Mesendoderm (in vitro differentiated cells): ENCODE results near the gene PPP1R10.

Source experiments
- DNase-seq: peaks from one replicate; pipeline ENCODE4 v3.0.0; 2013
- H2AK5ac ChIP-seq: 2 replicates; pipeline ENCODE4 v1.6.1; 2013; ENCODE audit warnings: low read length, inconsistent platforms
- H2BK120ac ChIP-seq: 2 replicates; pipeline ENCODE4 v1.6.1; 2013; ENCODE audit warnings: low read depth, mild to moderate bottlenecking, low read length, moderate library complexity, mixed read lengths
- H2BK15ac ChIP-seq: replicated peaks from 2 replicates; pipeline ENCODE4 v1.6.1; 2013; ENCODE audit warnings: low read depth, mild to moderate bottlenecking, moderate library complexity
- H2BK5ac ChIP-seq: 2 replicates; pipeline ENCODE4 v1.6.1; 2013; ENCODE audit warnings: low read length, inconsistent platforms
- H3K18ac ChIP-seq: 2 replicates; pipeline ENCODE4 v1.6.1; 2013; ENCODE audit warnings: mild to moderate bottlenecking, low read length, mixed read lengths
- H3K23ac ChIP-seq: one replicate; pipeline ENCODE4 v1.6.1; 2013; ENCODE audit warnings: low read length
- H3K27ac ChIP-seq: 2 replicates; pipeline ENCODE4 v1.5.1; 2013; ENCODE audit warnings: low read depth, mild to moderate bottlenecking, inconsistent platforms, low read length, moderate library complexity
- H3K27me3 ChIP-seq: 2 replicates; pipeline ENCODE4 v1.6.1; 2013; ENCODE audit warnings: low read length, control low read depth, mild to moderate bottlenecking, inconsistent platforms; ENCODE audit not compliant: insufficient read depth, poor library complexity
- H3K36me3 ChIP-seq: 2 replicates; pipeline ENCODE4 v1.6.1; 2013; ENCODE audit warnings: low read length, inconsistent platforms; ENCODE audit not compliant: control insufficient read depth, insufficient read depth
- H3K4ac ChIP-seq: one replicate; pipeline ENCODE4 v1.6.1; 2013; ENCODE audit warnings: low read depth, mild to moderate bottlenecking, low read length, moderate library complexity
- H3K4me1 ChIP-seq: 2 replicates; pipeline ENCODE4 v1.6.1; 2013; ENCODE audit warnings: low read depth, low read length, inconsistent platforms; ENCODE audit not compliant: control insufficient read depth
- H3K4me2 ChIP-seq: 2 replicates; pipeline ENCODE4 v1.6.1; 2013; ENCODE audit warnings: low read length
- H3K4me3 ChIP-seq: 2 replicates; pipeline ENCODE4 v1.5.1; 2013; ENCODE audit warnings: mild to moderate bottlenecking, low read length
- H3K56ac ChIP-seq: one replicate; pipeline ENCODE4 v1.6.1; 2013; ENCODE audit warnings: low read length
- H3K79me1 ChIP-seq: 2 replicates; pipeline ENCODE4 v1.6.1; 2013; ENCODE audit warnings: low read length, inconsistent platforms
- H3K79me2 ChIP-seq: 2 replicates; pipeline ENCODE4 v1.6.1; 2013; ENCODE audit warnings: mild to moderate bottlenecking, low read length; ENCODE audit not compliant: control insufficient read depth, insufficient read depth
- H3K9ac ChIP-seq: 2 replicates; pipeline ENCODE4 v1.6.1; 2013; ENCODE audit warnings: low read length, inconsistent platforms
- H4K5ac ChIP-seq: one replicate; pipeline ENCODE4 v1.6.1; 2013; ENCODE audit warnings: low read length
- H4K8ac ChIP-seq: one replicate; pipeline ENCODE4 v1.6.1; 2013; ENCODE audit warnings: low read depth, mild to moderate bottlenecking, control low read depth, low read length, moderate library complexity
- WGBS: extraction: QIAGEN DNeasy Blood & Tissue Kit; methylation state at CpG from one replicate; pipeline ENCODE4 v1.1.7; 2013; ENCODE audit warnings: low lambda C conversion rate, missing lambda C conversion rate; ENCODE audit not compliant: insufficient coverage; ENCODE audit errors: extremely low coverage; 5-methylcytosine and 5-hydroxymethylcytosine counted together

The PPP1R10 gene

DNA sequence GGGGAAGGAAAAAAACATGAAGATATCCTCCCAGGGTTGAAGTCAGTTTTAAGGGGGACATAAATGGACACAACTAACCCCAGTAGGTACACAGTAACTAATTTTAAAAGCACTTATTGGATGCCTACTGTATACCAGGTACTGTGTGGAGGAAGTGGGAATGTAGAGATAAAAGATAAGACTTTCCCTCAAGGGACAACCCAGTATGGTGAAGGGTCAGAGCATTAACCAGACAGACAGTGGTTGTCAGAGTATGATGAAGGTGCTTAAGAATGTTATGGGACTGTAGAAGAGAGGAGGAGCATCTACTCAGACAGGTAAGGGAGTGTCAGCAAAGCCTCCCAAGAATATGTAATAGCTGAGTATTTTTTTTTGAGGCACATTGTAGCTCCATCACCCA, 44.9 kb downstream of the PPP1R10 start:
- no peak overlapping the region for H2BK120ac ChIP-seq
- H3K9ac ChIP-seq: peak overlapping the region; percentile 91
- no peak overlapping the region for H3K27ac ChIP-seq
- H4K8ac ChIP-seq: no peak overlapping the region
- H3K4me1 ChIP-seq: peaks cover 6% of the 10 kb centered on the region
- H2BK5ac ChIP-seq: no peak overlapping the region
- no peak overlapping the region for H2BK15ac ChIP-seq
- H3K56ac ChIP-seq: peak overlapping the region; percentile 99
- peaks cover 2% of the 10 kb centered on the region for H3K36me3 ChIP-seq
- H3K4me3 ChIP-seq: peak overlapping the region; percentile 82
- H2AK5ac ChIP-seq: no peak overlapping the region
- no peak overlapping the region for H4K5ac ChIP-seq
- H3K79me1 ChIP-seq: peaks cover 25% of the 10 kb centered on the region
- H3K4me2 ChIP-seq: peak overlapping the region; percentile 37
- H3K18ac ChIP-seq: no peak overlapping the region
- no peak overlapping the region for H3K4ac ChIP-seq
- no peaks in the 10 kb centered on the region for H3K27me3 ChIP-seq
- H3K23ac ChIP-seq: no peak overlapping the region
- DNase-seq: peak; percentile 21
- peaks cover 40% of the 10 kb centered on the region for H3K79me2 ChIP-seq

DNA sequence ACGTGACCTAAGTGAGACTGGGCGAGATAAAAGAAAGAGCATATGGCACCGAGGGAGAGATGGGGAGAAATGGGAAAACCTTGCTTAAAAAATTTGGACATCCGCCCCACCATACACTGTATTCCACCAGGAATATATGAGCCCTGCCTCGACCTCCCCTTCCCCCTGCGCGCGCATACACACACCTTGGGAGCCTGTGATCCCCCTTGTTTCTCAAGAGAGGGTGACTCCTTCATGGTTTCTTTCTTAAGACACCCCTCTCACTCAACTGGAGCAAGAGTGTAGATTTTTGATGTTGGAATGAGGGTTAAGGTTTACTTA, 45.3 kb downstream of the PPP1R10 start:
- Histone ChIP-seq H3K9ac (peak overlapping the region; percentile 91), H2BK120ac (no peak overlapping the region), H3K79me1 (peaks cover 23% of the 10 kb centered on the region), H2BK15ac (no peak overlapping the region), H3K4ac (no peak overlapping the region), H3K27ac (no peak overlapping the region), H4K8ac (no peak overlapping the region), H3K79me2 (peaks cover 38% of the 10 kb centered on the region), H3K36me3 (peaks cover under 1% of the 10 kb centered on the region), H3K27me3 (no peaks in the 10 kb centered on the region), H3K18ac (no peak overlapping the region), H2AK5ac (no peak overlapping the region), H3K4me3 (peak overlapping the region; percentile 82), H4K5ac (no peak overlapping the region), H3K4me1 (peaks cover 6% of the 10 kb centered on the region), H2BK5ac (no peak overlapping the region), H3K4me2 (peak overlapping the region; percentile 37), H3K23ac (no peak overlapping the region), H3K56ac (peak overlapping the region; percentile 99)
- no CpG with 5 or more reads among the region's 8 CpGs for WGBS
- DNase-seq: no peak

DNA sequence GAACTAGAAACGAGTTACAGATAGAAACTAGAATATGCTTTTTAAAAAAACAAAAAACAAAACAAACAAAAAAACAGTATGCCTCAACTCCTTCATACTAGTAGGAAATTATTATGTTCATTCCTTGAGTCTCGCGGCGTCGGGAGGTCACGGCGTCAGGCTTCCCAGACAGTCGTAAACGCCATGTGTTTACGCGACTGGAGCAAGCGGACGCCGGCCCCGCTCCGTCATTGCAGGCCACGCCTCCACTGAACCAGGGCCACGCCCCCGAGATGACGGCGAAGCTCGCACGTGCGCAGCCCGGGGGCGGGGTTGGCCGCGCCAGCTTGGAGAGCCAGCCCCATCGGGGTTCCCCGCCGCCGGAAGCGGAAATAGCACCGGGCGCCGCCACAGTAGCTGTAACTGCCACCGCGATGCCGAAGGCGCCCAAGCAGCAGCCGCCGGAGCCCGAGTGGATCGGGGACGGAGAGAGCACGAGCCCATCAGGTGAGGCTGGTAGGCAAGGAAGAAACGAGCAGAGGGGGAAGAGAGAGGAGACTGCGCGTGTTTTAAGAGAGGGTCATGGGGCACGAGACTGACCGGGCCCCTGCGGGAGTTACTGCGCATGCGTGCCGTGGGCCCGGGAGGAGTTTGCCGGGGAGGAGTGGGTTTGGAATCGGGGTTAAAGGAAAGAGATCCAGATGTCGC, 45.8 kb downstream of the PPP1R10 start, which contains the start of gene ABCF1:
Gene ABCF1 (plus strand): TSS at position 368 of the 687 bp plus-strand sequence. CDS start 46 bp downstream, at position 414.
- Histone ChIP-seq H3K23ac (no peak within 1 kb of the TSS), H3K9ac (peak within 1 kb of the TSS; percentile 91), H3K4me1 (peaks cover 6% of the 10 kb centered on the region), H3K4me2 (peak within 1 kb of the TSS; percentile 97), H3K4ac (no peak within 1 kb of the TSS), H3K79me1 (peaks cover 19% of the 10 kb centered on the region), H2AK5ac (no peak within 1 kb of the TSS), H2BK5ac (peak within 1 kb of the TSS; percentile 82), H4K5ac (no peak within 1 kb of the TSS), H4K8ac (no peak within 1 kb of the TSS), H2BK120ac (no peak within 1 kb of the TSS), H3K27ac (peak within 1 kb of the TSS; percentile 32), H3K4me3 (peak within 1 kb of the TSS; percentile 82), H3K79me2 (peaks cover 37% of the 10 kb centered on the region), H3K27me3 (no peaks in the 10 kb centered on the region), H3K36me3 (no peaks in the 10 kb centered on the region), H2BK15ac (no peak within 1 kb of the TSS), H3K18ac (no peak within 1 kb of the TSS), H3K56ac (peak within 1 kb of the TSS; percentile 99)
- WGBS: no CpG with 5 or more reads among the region's 59 CpGs
- DNase-seq: peak; percentile 98

DNA sequence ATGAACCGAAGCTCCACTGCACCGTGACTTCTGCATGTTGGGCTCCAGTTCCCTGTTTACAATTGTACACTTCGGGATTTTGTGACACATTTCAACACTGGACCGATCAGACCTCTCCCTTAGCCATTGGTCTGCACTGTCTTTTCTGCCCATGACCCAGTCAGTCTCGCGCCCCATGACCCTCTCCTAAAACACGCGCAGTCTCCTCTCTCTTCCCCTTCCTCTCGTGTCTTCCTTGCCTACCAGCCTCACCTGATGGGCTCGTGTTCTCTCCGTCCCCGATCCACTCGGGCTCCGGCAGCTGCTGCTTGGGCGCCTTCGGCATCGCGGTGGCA, 46.3 kb downstream of the PPP1R10 start:
- peaks cover 35% of the 10 kb centered on the region for H3K79me2 ChIP-seq
- peak overlapping the region; percentile 32 for H3K4me3 ChIP-seq
- peak overlapping the region; percentile 97 for H3K4me2 ChIP-seq
- H3K4ac ChIP-seq: no peak overlapping the region
- H4K8ac ChIP-seq: no peak overlapping the region
- H4K5ac ChIP-seq: no peak overlapping the region
- DNase-seq: no peak
- peaks cover 19% of the 10 kb centered on the region for H3K79me1 ChIP-seq
- H2BK120ac ChIP-seq: no peak overlapping the region
- peak overlapping the region; percentile 66 for H3K9ac ChIP-seq
- no peak overlapping the region for H2BK5ac ChIP-seq
- H2BK15ac ChIP-seq: no peak overlapping the region
- no peak overlapping the region for H3K27ac ChIP-seq
- no peaks in the 10 kb centered on the region for H3K27me3 ChIP-seq
- no peak overlapping the region for H3K23ac ChIP-seq
- no peaks in the 10 kb centered on the region for H3K36me3 ChIP-seq
- no CpG with 5 or more reads among the region's 18 CpGs for WGBS
- H2AK5ac ChIP-seq: no peak overlapping the region
- H3K18ac ChIP-seq: no peak overlapping the region
- peak overlapping the region; percentile 93 for H3K56ac ChIP-seq
- peaks cover 6% of the 10 kb centered on the region for H3K4me1 ChIP-seq

DNA sequence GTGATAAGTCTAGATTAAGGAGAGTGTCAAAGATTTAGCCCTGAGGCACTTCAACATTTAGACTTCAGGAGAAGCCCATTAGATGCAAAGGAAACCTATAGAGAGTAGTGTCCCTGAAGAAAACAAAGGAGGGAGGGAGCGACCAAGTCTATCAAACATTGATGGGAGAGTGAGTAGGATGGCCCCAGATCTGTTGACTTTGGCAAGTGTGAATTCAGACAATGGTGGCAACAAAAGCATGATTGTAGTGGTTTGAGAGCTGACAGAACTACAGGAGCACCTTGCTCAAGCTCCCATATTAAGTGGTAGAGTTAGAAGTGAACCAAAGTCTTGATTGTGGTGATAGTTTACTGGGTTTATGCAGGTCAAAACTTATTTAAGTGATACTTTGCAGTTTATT, 46.8 kb downstream of the PPP1R10 start:
- no peak overlapping the region for H2BK120ac ChIP-seq
- no peak overlapping the region for H2BK5ac ChIP-seq
- no peak overlapping the region for H3K18ac ChIP-seq
- H3K79me1 ChIP-seq: peaks cover 16% of the 10 kb centered on the region
- H3K56ac ChIP-seq: peak overlapping the region; percentile 38
- no peak overlapping the region for H3K9ac ChIP-seq
- H3K36me3 ChIP-seq: no peaks in the 10 kb centered on the region
- no peak overlapping the region for H4K5ac ChIP-seq
- no peak overlapping the region for H3K4ac ChIP-seq
- WGBS: no CpG with 5 or more reads among the region's 1 CpG
- peak; percentile 31 for DNase-seq
- no peak overlapping the region for H3K4me3 ChIP-seq
- peaks cover 6% of the 10 kb centered on the region for H3K4me1 ChIP-seq
- H3K23ac ChIP-seq: no peak overlapping the region
- H2BK15ac ChIP-seq: no peak overlapping the region
- H3K27me3 ChIP-seq: no peaks in the 10 kb centered on the region
- no peak overlapping the region for H4K8ac ChIP-seq
- H3K27ac ChIP-seq: no peak overlapping the region
- no peak overlapping the region for H2AK5ac ChIP-seq
- no peak overlapping the region for H3K4me2 ChIP-seq
- peaks cover 31% of the 10 kb centered on the region for H3K79me2 ChIP-seq

DNA sequence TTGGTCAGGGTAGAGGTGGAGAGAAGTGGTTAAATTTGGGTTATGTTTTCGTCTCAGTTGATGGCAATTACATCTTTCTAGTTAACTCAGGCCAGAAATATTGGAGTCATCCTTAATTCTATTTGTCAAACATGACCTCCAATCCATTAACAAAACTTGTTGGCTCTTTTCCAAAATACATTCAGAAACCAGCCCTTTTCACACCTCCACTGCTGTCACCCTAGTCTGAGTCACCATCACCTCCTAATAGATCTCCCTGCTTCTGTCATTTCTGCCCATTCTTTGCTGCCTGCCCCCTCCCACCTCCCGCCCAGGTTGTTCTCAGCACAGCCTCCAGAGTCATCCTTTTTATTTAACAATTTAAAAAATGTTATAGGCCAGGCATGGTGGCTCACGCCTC, 48.8 kb downstream of the PPP1R10 start:
- Histone ChIP-seq H3K23ac (no peak overlapping the region), H3K36me3 (no peaks in the 10 kb centered on the region), H3K4me2 (no peak overlapping the region), H3K27ac (no peak overlapping the region), H4K5ac (no peak overlapping the region), H3K56ac (no peak overlapping the region), H3K79me2 (peaks cover 16% of the 10 kb centered on the region), H2AK5ac (no peak overlapping the region), H2BK15ac (no peak overlapping the region), H4K8ac (no peak overlapping the region), H3K27me3 (no peaks in the 10 kb centered on the region), H2BK5ac (no peak overlapping the region), H2BK120ac (no peak overlapping the region), H3K4me3 (no peak overlapping the region), H3K79me1 (peaks cover 9% of the 10 kb centered on the region), H3K4ac (no peak overlapping the region), H3K4me1 (peaks cover 6% of the 10 kb centered on the region), H3K18ac (no peak overlapping the region), H3K9ac (no peak overlapping the region)
- WGBS: no CpG with 5 or more reads among the region's 3 CpGs
- DNase-seq: peak; percentile 30
